HG03442 (cell line): ENCODE data around the gene PRSS36.
"Not testable (repeated sequence)": the region's sequence is repeated elsewhere in the genome, so short reads cannot be mapped to it uniquely, and the experiment has no call there.

Experiments
- ATAC-seq: cut with Tn5 transposase; IDR thresholded peaks from one replicate; pipeline ENCODE4 v1.9.1; 2021; ENCODE audit warnings: mild to moderate bottlenecking, moderate library complexity; ENCODE audit not compliant: unreplicated experiment

PRSS36 gene

GRCh38 chr16:31149894-31150890, at the start of gene PRSS36:
Gene PRSS36 (minus strand): TSS chr16:31150066. CDS start chr16:31150035, 31 bp downstream.
- no peak for ATAC-seq

- no peak for ATAC-seq
These were observed 49.7 kb upstream of the PRSS36 start for GRCh38 chr16:31199430-31200041.

- no peak for ATAC-seq
These were observed 48.5 kb upstream of the PRSS36 start for GRCh38 chr16:31198207-31198882.

- no peak for ATAC-seq
These were observed 46.6 kb upstream of the PRSS36 start for GRCh38 chr16:31196324-31197088.

GRCh38 chr16:31195861-31196260, 46.0 kb upstream of the PRSS36 start:
- ATAC-seq = not testable (repeated sequence)

- ATAC-seq = no peak
These were observed 45.0 kb upstream of the PRSS36 start for GRCh38 chr16:31194898-31195297.

- ATAC-seq = no peak
These were observed 44.0 kb upstream of the PRSS36 start for GRCh38 chr16:31193874-31194273.

GRCh38 chr16:31192856-31193642, 43.2 kb upstream of the PRSS36 start:
- ATAC-seq = no peak

GRCh38 chr16:31191697-31192428, 42.0 kb upstream of the PRSS36 start:
- no peak for ATAC-seq

- no peak for ATAC-seq
These were observed 41.1 kb upstream of the PRSS36 start for GRCh38 chr16:31190818-31191444.

GRCh38 chr16:31190061-31190460, 40.2 kb upstream of the PRSS36 start:
- no peak for ATAC-seq

- ATAC-seq = no peak
These were observed 39.5 kb upstream of the PRSS36 start for GRCh38 chr16:31189412-31189778.

GRCh38 chr16:31188450-31189411, 38.9 kb upstream of the PRSS36 start:
- no peak for ATAC-seq

GRCh38 chr16:31187808-31188189, 37.9 kb upstream of the PRSS36 start:
- ATAC-seq = no peak

GRCh38 chr16:31186930-31187807, 37.3 kb upstream of the PRSS36 start:
- ATAC-seq = no peak

GRCh38 chr16:31186176-31186575, 36.3 kb upstream of the PRSS36 start:
- no peak for ATAC-seq

GRCh38 chr16:31185339-31185738, 35.5 kb upstream of the PRSS36 start:
- no peak for ATAC-seq
